ENCODE results near the gene RS1. TPM values are rescaled to one million over a fixed set of nuclear protein-coding genes. Genes with fewer than 3 reads are reported as not detected.

The RS1 gene
- not detected for total RNA-seq

DNA sequence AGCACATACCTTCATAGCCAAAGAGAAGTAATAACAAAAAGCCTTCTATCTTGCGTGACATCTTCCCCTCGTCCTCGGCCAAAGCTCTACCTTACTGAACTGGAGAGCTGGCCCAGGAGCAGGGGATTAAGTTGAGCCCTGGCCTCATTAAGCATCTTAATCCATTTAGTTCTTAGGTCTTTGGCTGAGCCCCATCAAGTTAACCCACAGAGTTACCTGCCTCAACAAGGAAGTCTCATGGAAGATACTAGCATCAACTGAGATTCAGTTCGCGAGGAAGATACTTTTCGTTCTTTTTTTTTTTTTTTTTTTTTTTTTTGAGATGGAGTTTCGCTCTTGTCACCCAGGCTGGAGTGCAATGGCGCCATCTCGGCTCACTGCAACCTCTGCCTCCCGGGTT, at the start of gene RS1:
Gene RS1, minus strand, starts transcription at position 101 of the 400 bp plus-strand sequence. Its CDS starts 40 bp downstream, at position 61.
- TF ChIP-seq, protein P1, sequence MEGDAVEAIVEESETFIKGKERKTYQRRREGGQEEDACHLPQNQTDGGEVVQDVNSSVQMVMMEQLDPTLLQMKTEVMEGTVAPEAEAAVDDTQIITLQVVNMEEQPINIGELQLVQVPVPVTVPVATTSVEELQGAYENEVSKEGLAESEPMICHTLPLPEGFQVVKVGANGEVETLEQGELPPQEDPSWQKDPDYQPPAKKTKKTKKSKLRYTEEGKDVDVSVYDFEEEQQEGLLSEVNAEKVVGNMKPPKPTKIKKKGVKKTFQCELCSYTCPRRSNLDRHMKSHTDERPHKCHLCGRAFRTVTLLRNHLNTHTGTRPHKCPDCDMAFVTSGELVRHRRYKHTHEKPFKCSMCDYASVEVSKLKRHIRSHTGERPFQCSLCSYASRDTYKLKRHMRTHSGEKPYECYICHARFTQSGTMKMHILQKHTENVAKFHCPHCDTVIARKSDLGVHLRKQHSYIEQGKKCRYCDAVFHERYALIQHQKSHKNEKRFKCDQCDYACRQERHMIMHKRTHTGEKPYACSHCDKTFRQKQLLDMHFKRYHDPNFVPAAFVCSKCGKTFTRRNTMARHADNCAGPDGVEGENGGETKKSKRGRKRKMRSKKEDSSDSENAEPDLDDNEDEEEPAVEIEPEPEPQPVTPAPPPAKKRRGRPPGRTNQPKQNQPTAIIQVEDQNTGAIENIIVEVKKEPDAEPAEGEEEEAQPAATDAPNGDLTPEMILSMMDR (IDR thresholded peaks at IDR 0.05), result no peak
- DNase-seq (ENCODE audit: low spot score) (no peak), ATAC-seq (ENCODE audit: low FRiP score) (no peak)

DNA sequence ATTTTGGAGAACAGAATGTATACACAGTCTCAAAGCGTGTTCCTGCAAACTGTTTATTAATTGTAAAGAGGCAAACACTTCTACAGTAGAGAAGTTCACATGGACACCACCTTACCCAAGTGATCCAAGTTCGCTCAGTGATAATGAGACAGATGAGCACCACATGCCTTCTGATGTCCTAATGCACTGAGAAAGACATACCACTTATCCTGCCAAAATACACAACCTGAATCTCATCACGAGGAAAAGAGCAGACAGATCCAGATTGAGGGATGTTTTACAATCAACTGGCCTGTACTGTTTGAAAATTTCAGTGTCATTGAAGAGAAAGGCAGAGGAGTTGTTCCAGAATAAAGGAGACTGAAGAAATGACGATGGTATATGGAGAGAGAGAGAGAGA, 47.9 kb upstream of the RS1 start:
- no peak for DNase-seq (ENCODE audit: low spot score)
- no peak for ATAC-seq (ENCODE audit: low FRiP score)
- TF ChIP-seq, protein P1 (IDR thresholded peaks at IDR 0.05), result no peak

DNA sequence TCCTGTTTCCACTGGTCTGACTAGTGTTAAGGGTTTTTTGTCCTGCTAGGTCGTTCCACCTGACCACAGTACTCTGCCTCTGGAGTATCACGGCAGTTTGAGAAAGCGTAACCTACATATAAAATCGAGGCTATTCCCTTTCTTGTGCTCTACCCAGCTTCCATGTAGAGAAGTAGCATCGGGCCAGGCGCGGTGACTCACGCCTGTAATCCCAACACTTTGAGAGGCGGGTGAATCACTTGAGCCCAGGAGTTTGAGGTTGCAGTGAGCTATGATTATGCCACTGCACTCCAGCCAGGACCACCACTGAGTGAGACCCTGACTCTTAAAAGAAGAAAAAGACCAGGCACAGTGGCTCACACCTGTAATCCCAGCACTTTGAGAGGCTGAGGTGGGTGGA, 43.0 kb upstream of the RS1 start:
- ATAC-seq (ENCODE audit: low FRiP score) (no peak), DNase-seq (ENCODE audit: low spot score) (no peak)
- TF ChIP-seq, protein P1 (IDR thresholded peaks at IDR 0.05), result no peak

DNA sequence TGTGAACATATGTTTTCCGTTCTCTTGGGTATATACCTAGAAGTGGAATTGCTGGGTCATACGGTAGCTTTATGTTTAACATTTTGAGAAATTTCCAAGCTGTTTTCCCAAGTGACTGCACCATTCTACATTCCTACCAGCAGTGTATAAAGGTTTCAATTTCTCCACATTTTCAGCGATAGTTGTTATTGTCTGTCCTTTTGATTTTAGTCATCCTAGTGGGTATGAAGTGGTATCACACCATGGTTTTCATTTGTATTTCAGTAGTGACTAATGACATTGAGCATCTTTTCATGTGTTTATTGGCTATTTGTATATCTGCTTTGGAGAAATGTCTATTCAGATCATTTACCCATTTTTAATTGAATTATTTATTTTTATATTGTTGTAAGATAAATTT, 37.9 kb upstream of the RS1 start:
- DNase-seq (ENCODE audit: low spot score), result no peak
- TF ChIP-seq, protein P1 (IDR thresholded peaks at IDR 0.05), result no peak
- ATAC-seq (ENCODE audit: low FRiP score), result no peak

DNA sequence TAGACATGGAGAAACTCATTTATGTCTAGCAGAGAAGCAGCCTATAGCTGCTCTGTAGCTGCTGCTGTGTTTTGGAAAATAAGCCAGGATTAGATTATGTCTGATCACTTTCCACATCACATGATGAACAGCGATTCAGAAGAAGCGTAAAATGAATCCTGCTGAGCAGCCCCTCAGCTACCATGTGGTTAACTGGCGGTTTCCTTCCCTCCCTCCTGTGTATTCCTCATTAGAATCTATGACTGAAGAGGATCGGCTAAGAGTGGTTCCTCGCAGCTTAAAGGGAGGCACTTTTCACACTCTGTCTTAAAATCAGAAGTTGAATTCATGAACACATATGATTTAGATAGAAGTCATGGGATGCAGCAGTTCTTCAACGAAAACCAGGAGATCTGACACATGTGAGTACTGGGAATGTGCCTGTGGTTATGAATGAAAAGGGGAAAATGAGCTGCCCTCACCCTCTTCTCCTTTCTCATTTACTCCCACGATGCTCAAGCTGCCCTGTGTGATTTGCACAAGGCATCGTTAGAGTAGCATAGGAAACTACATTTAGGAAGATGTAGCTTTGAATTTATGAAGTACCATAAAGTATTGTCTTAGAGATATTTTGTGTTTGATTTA, 35.6 kb upstream of the RS1 start, which contains the start of gene PPEF1:
Gene PPEF1, plus strand, starts transcription at position 220 of the 624 bp plus-strand sequence. Its CDS starts 136 bp downstream, at position 356.
- DNase-seq (ENCODE audit: low spot score), result no peak
- no peak for ATAC-seq (ENCODE audit: low FRiP score)
- TF ChIP-seq, protein P1 (IDR thresholded peaks at IDR 0.05), result no peak

DNA sequence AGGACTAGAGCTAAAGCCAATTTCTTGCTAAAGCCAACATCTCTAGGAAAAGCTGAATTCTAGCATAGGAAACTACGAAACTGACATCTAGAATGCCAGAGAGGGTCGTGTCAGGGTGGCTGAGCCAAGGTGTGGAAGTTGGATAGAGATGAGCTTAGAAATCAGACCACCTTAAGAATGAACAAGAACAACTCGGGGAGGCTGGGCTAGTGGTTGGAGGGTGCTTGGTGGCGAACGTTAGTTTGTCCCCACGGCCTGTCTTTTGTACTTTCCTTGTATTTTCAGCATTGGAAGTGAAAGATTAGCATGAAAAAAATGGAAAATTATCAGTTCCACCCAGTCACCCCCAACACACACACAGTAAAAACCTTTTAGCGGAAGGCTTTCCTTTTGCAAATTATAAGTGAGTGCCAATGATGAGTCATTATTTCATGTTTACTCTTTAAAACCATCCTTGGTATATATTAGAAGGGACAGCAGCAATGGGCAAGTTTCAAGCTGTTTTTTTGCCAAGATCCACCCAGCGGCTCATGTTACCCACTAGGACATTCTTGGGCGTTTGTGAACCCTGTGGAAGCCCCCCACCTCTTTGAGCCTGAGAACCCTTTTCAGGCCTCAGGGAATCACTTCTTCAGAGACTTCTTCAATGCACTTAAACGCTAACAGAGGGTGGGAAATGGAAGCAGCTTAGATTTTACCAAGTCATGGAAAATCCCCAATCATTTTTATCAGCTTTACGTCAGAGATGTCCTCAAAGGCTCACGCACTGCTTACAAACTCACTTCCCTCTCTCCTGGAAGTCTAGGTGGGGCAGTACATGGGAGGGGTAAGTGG, 30.7 kb upstream of the RS1 start:
- TF ChIP-seq, protein P1 (IDR thresholded peaks at IDR 0.05), result no peak
- ATAC-seq (ENCODE audit: low FRiP score) (no peak), DNase-seq (ENCODE audit: low spot score) (no peak)
